ENCODE results near the gene SCP2.

Gene SCP2

GRCh38 chr1:53051676-53052075 lies 124.6 kb downstream of the SCP2 start:
- DNase-seq (ENCODE audit: extremely low read depth, insufficient read length): no peak
- H3K27me3 ChIP-seq (replicated peaks; ENCODE audit: control insufficient read depth, insufficient read depth, low read length): no peaks in the 10 kb centered on the region
- no peak overlapping the region for H3K4me3 ChIP-seq (replicated peaks; ENCODE audit: low read depth, low read length)
- TF ChIP-seq CTCF (IDR thresholded peaks at IDR 0.05; ENCODE audit: insufficient read depth, low read length, poor library complexity, severe bottlenecking): no peak
- H3K36me3 ChIP-seq (ENCODE audit: control insufficient read depth, insufficient read depth, low read length): peaks cover 7% of the 10 kb centered on the region

- Histone ChIP-seq H3K4me3 (replicated peaks; ENCODE audit: low read depth, low read length) (no peak overlapping the region), H3K27me3 (replicated peaks; ENCODE audit: control insufficient read depth, insufficient read depth, low read length) (peaks cover 2% of the 10 kb centered on the region), H3K36me3 (ENCODE audit: control insufficient read depth, insufficient read depth, low read length) (no peaks in the 10 kb centered on the region; the same call in none of the 2 replicates)
- no peak for DNase-seq (ENCODE audit: extremely low read depth, insufficient read length)
- no peak for TF ChIP-seq CTCF (IDR thresholded peaks at IDR 0.05; ENCODE audit: insufficient read depth, low read length, poor library complexity, severe bottlenecking)
These were observed 130.1 kb downstream of the SCP2 start for GRCh38 chr1:53057127-53057526.

GRCh38 chr1:53060579-53060978 lies 133.5 kb downstream of the SCP2 start:
- no peak for DNase-seq (ENCODE audit: extremely low read depth, insufficient read length)
- Histone ChIP-seq H3K4me3 (replicated peaks; ENCODE audit: low read depth, low read length) (no peak overlapping the region), H3K27me3 (replicated peaks; ENCODE audit: control insufficient read depth, insufficient read depth, low read length) (peaks cover 2% of the 10 kb centered on the region), H3K36me3 (ENCODE audit: control insufficient read depth, insufficient read depth, low read length) (no peaks in the 10 kb centered on the region)
- no peak for TF ChIP-seq CTCF (IDR thresholded peaks at IDR 0.05; ENCODE audit: insufficient read depth, low read length, poor library complexity, severe bottlenecking)

- Histone ChIP-seq H3K27me3 (replicated peaks; ENCODE audit: control insufficient read depth, insufficient read depth, low read length) (peaks cover 2% of the 10 kb centered on the region), H3K4me3 (replicated peaks; ENCODE audit: low read depth, low read length) (no peak overlapping the region), H3K36me3 (ENCODE audit: control insufficient read depth, insufficient read depth, low read length) (no peaks in the 10 kb centered on the region)
- no peak for TF ChIP-seq CTCF (IDR thresholded peaks at IDR 0.05; ENCODE audit: insufficient read depth, low read length, poor library complexity, severe bottlenecking)
- DNase-seq (ENCODE audit: extremely low read depth, insufficient read length): no peak
These were observed 134.2 kb downstream of the SCP2 start for GRCh38 chr1:53061123-53061858.

- Histone ChIP-seq H3K36me3 (ENCODE audit: control insufficient read depth, insufficient read depth, low read length) (no peaks in the 10 kb centered on the region), H3K4me3 (replicated peaks; ENCODE audit: low read depth, low read length) (no peak within 1 kb of the TSS), H3K27me3 (replicated peaks; ENCODE audit: control insufficient read depth, insufficient read depth, low read length) (peaks cover 2% of the 10 kb centered on the region)
- no peak for TF ChIP-seq CTCF (IDR thresholded peaks at IDR 0.05; ENCODE audit: insufficient read depth, low read length, poor library complexity, severe bottlenecking)
- no peak for DNase-seq (ENCODE audit: extremely low read depth, insufficient read length)
These were observed 135.0 kb downstream of the SCP2 start, which contains the start of gene PODN for GRCh38 chr1:53061859-53062707. TSS of gene PODN (plus strand) at chr1:53062213. CDS start at chr1:53069856, 7,643 bp downstream.
